K562 (cell line): ENCODE data around the gene C5orf22. TPM values are rescaled to one million over a fixed set of nuclear protein-coding genes. Genes with fewer than 3 reads are reported as not detected.
"Not testable (repeated sequence)": the region's sequence is repeated elsewhere in the genome, so short reads cannot be mapped to it uniquely, and the experiment has no call there.

Source experiments
- ATAC-seq: fragments of 200-7000 bp; cut with Tn5 transposase; 3 replicates; pipeline ENCODE4 v1.9.1; 2020; ENCODE audit warnings: moderate library complexity
- BruUV-seq: library from RNA; stranded (reverse); fragments of 400-500 nt; replicated peaks from 2 replicates; lab custom pipeline; 2021; lab: Mats Ljungman, UMichigan
- CTCF ChIA-PET: fragments of 300-600 bp; formaldehyde crosslinking; extraction: SDS; loops from one replicate; lab custom pipeline; 2021; ENCODE audit warnings: low intra/inter-chr PET ratio; lab: Yijun Ruan, JAX
- POLR2A ChIA-PET: fragments of 300-600, 350-650 bp; sonication (Branson Sonifier 250); formaldehyde crosslinking; extraction: SDS; loops from one replicate; lab custom pipeline; 2021; ENCODE audit warnings: antibody characterized with exemption, inconsistent platforms; lab: Yijun Ruan, JAX
- DNase-seq, 4 experiments: peaks; one replicate each; pipeline versions ENCODE4 v3.0.0 to v3.0.0-alpha.2; 2011 to 2018; ENCODE audit warnings: low spot score in 3 of 4, mixed read lengths in 3 of 4; ENCODE audit errors: extremely low read depth in 1 of 4
- FAIRE-seq: peaks from 2 replicates; lab custom pipeline; 2011; peaks lifted over from hg19 to GRCh38; lab: Jason Lieb, UNC
- H2AFZ ChIP-seq: 2 replicates; pipeline ENCODE4 v1.6.0; 2011; ENCODE audit warnings: low read depth, low read length, control low read depth, inconsistent platforms
- H3K27ac ChIP-seq: fragments of 200-600 bp; 3 replicates; pipeline ENCODE4 v1.8.0; 2011; ENCODE audit warnings: low read depth, mild to moderate bottlenecking, control low read depth, inconsistent platforms, low read length, moderate library complexity, mixed read lengths; ENCODE audit errors: extremely low read depth
- H3K27me3 ChIP-seq, 2 experiments: fragments of 300-600 bp in 1 of 2; 2 replicates in 1 of 2; 3 replicates in 1 of 2; pipeline versions ENCODE4 v1.6.0 to v1.8.0; 2011; ENCODE audit warnings: inconsistent platforms in 2 of 2, low read length in 2 of 2, mild to moderate bottlenecking in 1 of 2, mixed read lengths in 1 of 2, moderate library complexity in 1 of 2; ENCODE audit not compliant: control insufficient read depth in 2 of 2, insufficient read depth in 2 of 2
- H3K36me3 ChIP-seq: fragments of 300-600 bp; 3 replicates; pipeline ENCODE4 v1.8.0; 2011; ENCODE audit warnings: mild to moderate bottlenecking, low read length, inconsistent platforms; ENCODE audit not compliant: control insufficient read depth, insufficient read depth
- H3K4me1 ChIP-seq, 2 experiments: fragments of 200-600 bp in 1 of 2; replicated peaks in 1 of 2; 2 replicates in 1 of 2; 3 replicates in 1 of 2; pipeline versions ENCODE4 v1.5.1 to v1.8.0; 2011; ENCODE audit warnings: inconsistent platforms in 2 of 2, low read length in 2 of 2, mild to moderate bottlenecking in 1 of 2, mixed read lengths in 1 of 2, moderate library complexity in 1 of 2; ENCODE audit not compliant: control insufficient read depth in 2 of 2, insufficient read depth in 2 of 2
- H3K4me2 ChIP-seq: 2 replicates; pipeline ENCODE4 v1.6.1; 2011; ENCODE audit warnings: low read length, control low read depth, inconsistent platforms, mixed read lengths; ENCODE audit not compliant: insufficient read depth
- H3K4me3 ChIP-seq: fragments of 200-600 bp; sonication (generic), shearing (Covaris generic); 2 replicates; pipeline ENCODE4 v1.5.1; 2016; ENCODE audit warnings: control low read depth, inconsistent platforms
- H3K79me2 ChIP-seq: fragments of 200-600 bp; 3 replicates; pipeline ENCODE4 v1.8.0; 2011; ENCODE audit warnings: low read length, inconsistent platforms; ENCODE audit not compliant: control insufficient read depth, insufficient read depth
- H3K9ac ChIP-seq, 2 experiments: 2 replicates each; pipeline versions ENCODE4 v1.6.0 to v1.6.1; 2011; ENCODE audit warnings: low read depth in 2 of 2, low read length in 2 of 2, control low read depth in 1 of 2, inconsistent platforms in 1 of 2, mild to moderate bottlenecking in 1 of 2, mixed read lengths in 1 of 2; ENCODE audit not compliant: insufficient read depth in 1 of 2
- H3K9me1 ChIP-seq: one replicate; pipeline ENCODE4 v1.6.0; 2011; ENCODE audit warnings: inconsistent platforms, mild to moderate bottlenecking, low read length, moderate library complexity; ENCODE audit not compliant: control insufficient read depth, insufficient read depth
- H3K9me3 ChIP-seq: replicated peaks from 2 replicates; pipeline ENCODE4 v1.5.1; 2011; ENCODE audit warnings: low read depth, low read length, inconsistent platforms; ENCODE audit not compliant: control insufficient read depth, insufficient read depth
- H4K20me1 ChIP-seq: replicated peaks from 2 replicates; pipeline ENCODE4 v1.6.1; 2011; ENCODE audit warnings: low read length, inconsistent platforms, mixed read lengths; ENCODE audit not compliant: control insufficient read depth, insufficient read depth
- NFIC ChIP-seq: fragments of 450-650 bp; IDR thresholded peaks from 2 replicates; pipeline ENCODE4 v1.6.1; 2017; ENCODE audit warnings: mild to moderate bottlenecking, inconsistent platforms
- PTBP1 ChIP-seq: fragments of 200-400 bp; formaldehyde crosslinking; IDR thresholded peaks from 2 replicates; pipeline ENCODE4 v1.6.1; 2017; ENCODE audit warnings: low read depth, low read length
- SPI1 ChIP-seq: IDR thresholded peaks from 2 replicates; pipeline ENCODE4 v1.6.1; 2011; ENCODE audit warnings: low read depth, low read length, control low read depth, borderline replicate concordance
- WGBS: fragments of 100-300 bp; shearing (Covaris generic); methylation state at CpG from one replicate; pipeline ENCODE4 v1.1.6; 2016; ENCODE audit warnings: low coverage, mixed read lengths; ENCODE audit not compliant: insufficient coverage; ENCODE audit errors: missing lambda C conversion rate; 5-methylcytosine and 5-hydroxymethylcytosine counted together
- in situ Hi-C: fragments of 300-500 bp; cut with MboI; formaldehyde crosslinking; loops from 4 replicates; pipeline ENCODE4 v1.15.0; 2018; ENCODE audit warnings: inconsistent platforms, mixed read lengths
- intact Hi-C: fragments of 100-400 bp; cut with micrococcal nuclease; formaldehyde crosslinking; loops from 2 replicates; pipeline ENCODE4 v1.14.2; 2022
- polyA plus RNA-seq, 8 experiments: library from polyadenylated mRNA; depleted of rRNA in 4 of 8; stranded (reverse) in 5 of 8; unstranded in 3 of 8; fragments of >200 nt; fragmentation: Nextera tagmentation in 2 of 8; fragmentation: Illumina TruSeq in 1 of 8; extraction: Ambion mirVana in 2 of 8; extraction: Trizol in 1 of 8; gene quantifications; 2 replicates each; pipeline versions ENCODE4 v1.2.1 to v1.2.3, GENCODE V29; 2011 to 2014; ENCODE audit warnings: inconsistent platforms in 1 of 8, missing spikeins in 1 of 8
- total RNA-seq, 7 experiments: library from RNA; depleted of rRNA in 6 of 7; stranded (reverse); fragments of >200 nt in 6 of 7; fragmentation: Illumina TruSeq in 2 of 7; extraction: Trizol in 2 of 7; gene quantifications; 2 replicates each; pipeline versions ENCODE4 v1.2.1 to v1.2.3, GENCODE V29; 2011 to 2021; ENCODE audit warnings: low replicate concordance in 1 of 7

C5orf22 gene
- total and polyA plus RNA-seq, 9 of the 15 experiments (the other 6 are each of a cell fraction or from before 2014, with no cell fraction given), result 22.7 to 56.7 (median 39.3) TPM

GRCh38 chr5:31598640-31599611, 66.8 kb downstream of the C5orf22 start:
- Histone ChIP-seq H3K4me2 (no peak overlapping the region), H3K9ac (no peak overlapping the region), H3K27me3 (peaks cover 21 to 26% of the 10 kb centered on the region in 2 experiments; a peak in 4 of 5 replicates), H3K27ac (no peak overlapping the region), H3K4me1 (no peaks in the 10 kb centered on the region), H2AFZ (no peak overlapping the region), H3K4me3 (no peak overlapping the region), H3K9me3 (no peaks in the 10 kb centered on the region), H3K9me1 (no peaks in the 10 kb centered on the region), H3K36me3 (no peaks in the 10 kb centered on the region), H4K20me1 (no peaks in the 10 kb centered on the region), H3K79me2 (no peaks in the 10 kb centered on the region)
- CTCF ChIA-PET, result no interaction called here
- intact Hi-C loops (no loop called here), in situ Hi-C loops (loop anchor here (25.0 kb wide), 1 partner anchor 1013 kb away; no protein-coding TSS in a partner anchor)
- no TSS peak for BruUV-seq
- ATAC-seq (no peak), DNase-seq (no peak), FAIRE-seq (no peak)
- TF ChIP-seq PTBP1 (no peak), SPI1 (peak; percentile 94)
- POLR2A ChIA-PET, result no interaction called here
- WGBS, result 0% methylated on average over 5 of the region's 5 CpGs

DNA sequence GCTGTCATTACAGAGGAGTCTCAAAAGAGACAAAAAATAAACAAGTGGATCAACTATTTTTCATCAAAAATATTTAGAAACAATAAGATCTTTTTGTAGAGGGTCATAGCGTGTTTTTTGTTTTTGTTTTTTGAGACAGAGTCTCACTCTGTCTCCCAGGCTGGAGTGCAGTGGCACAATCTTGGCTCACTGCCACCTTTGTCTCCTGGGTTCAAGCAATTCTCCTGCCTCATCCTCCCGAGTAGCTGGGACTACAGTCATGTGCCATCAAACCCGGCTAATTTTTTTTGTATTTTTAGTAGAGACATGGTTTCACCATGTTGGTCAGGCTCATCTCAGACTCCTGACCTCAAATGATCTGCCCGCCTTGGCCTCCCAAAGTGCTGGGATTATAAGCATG, 70.2 kb downstream of the C5orf22 start:
- in situ Hi-C loops, H3K9me1 ChIP-seq, POLR2A ChIA-PET, H3K36me3 ChIP-seq, H3K4me1 ChIP-seq, intact Hi-C loops, H2AFZ ChIP-seq, BruUV-seq, H3K9ac ChIP-seq, H3K27ac ChIP-seq, DNase-seq, H4K20me1 ChIP-seq, CTCF ChIA-PET, ATAC-seq, FAIRE-seq, H3K79me2 ChIP-seq, H3K9me3 ChIP-seq, H3K4me2 ChIP-seq, H3K4me3 ChIP-seq: not testable (repeated sequence)
- WGBS, result 0% methylated on average over 4 of the region's 4 CpGs
- peaks cover 17 to 23% of the 10 kb centered on the region in 2 experiments; a peak in 4 of 5 replicates for H3K27me3 ChIP-seq
- TF ChIP-seq NFIC, result peak; percentile 14; the same call in 1 of the 2 replicates
